Caco-2 (cell line): ENCODE results near the gene DNAI7. TPM values are rescaled to one million over a fixed set of nuclear protein-coding genes. Genes with fewer than 3 reads are reported as not detected.

Experiments used
- BruUV-seq: library from RNA; stranded (reverse); fragments of 400-500 nt; replicated peaks from 2 replicates; lab custom pipeline; 2021; lab: Mats Ljungman, UMichigan
- CTCF ChIA-PET: fragments of 300-600 bp; sonication (Branson Sonifier 250); formaldehyde crosslinking; loops from one replicate; lab custom pipeline; 2022; ENCODE audit warnings: antibody characterized with exemption; lab: Charles Lee
- POLR2A ChIA-PET: fragments of 300-600 bp; sonication (Branson Sonifier 250); formaldehyde crosslinking; loops from one replicate; lab custom pipeline; 2022; ENCODE audit warnings: antibody characterized with exemption; lab: Charles Lee
- DNase-seq, 2 experiments: peaks; one replicate each; pipeline versions ENCODE4 v3.0.0 to v3.0.0-alpha.2; 2020 to 2022
- H3K27me3 ChIP-seq: replicated peaks from 2 replicates; pipeline ENCODE4 v1.6.0; 2011; ENCODE audit warnings: low read length; ENCODE audit not compliant: control insufficient read depth, insufficient read depth
- H3K36me3 ChIP-seq: 2 replicates; pipeline ENCODE4 v1.5.1; 2011; ENCODE audit warnings: low read length; ENCODE audit not compliant: control insufficient read depth, insufficient read depth
- H3K4me1 ChIP-seq: fragments of 250-450 bp; sonication (Bioruptor Pico); 2 replicates; pipeline ENCODE4 v1.5.1; 2020; ENCODE audit warnings: mild to moderate bottlenecking
- H3K4me3 ChIP-seq: 2 replicates; pipeline ENCODE4 v1.5.1; 2011; ENCODE audit warnings: low read depth, mild to moderate bottlenecking, control low read depth, low read length
- H3K9me3 ChIP-seq: fragments of 250-450 bp; sonication (Bioruptor Pico); 2 replicates; pipeline ENCODE4 v1.5.1; 2020; ENCODE audit warnings: mild to moderate bottlenecking, moderate library complexity
- H3K27ac Mint-ChIP-seq: one replicate; pipeline ENCODE4 v1.8.0; 2022; ENCODE audit warnings: mixed read lengths; ENCODE audit not compliant: unreplicated experiment
- H3K27me3 Mint-ChIP-seq: one replicate; pipeline ENCODE4 v1.8.0; 2022; ENCODE audit warnings: mixed read lengths; ENCODE audit not compliant: insufficient read depth, unreplicated experiment
- H3K36me3 Mint-ChIP-seq: one replicate; pipeline ENCODE4 v1.8.0; 2022; ENCODE audit warnings: mild to moderate bottlenecking, mixed read lengths; ENCODE audit not compliant: insufficient read depth, unreplicated experiment
- H3K4me1 Mint-ChIP-seq: one replicate; pipeline ENCODE4 v1.8.0; 2022; ENCODE audit warnings: low read depth, mixed read lengths; ENCODE audit not compliant: unreplicated experiment
- H3K4me3 Mint-ChIP-seq: one replicate; pipeline ENCODE4 v1.8.0; 2022; ENCODE audit warnings: mild to moderate bottlenecking, moderate library complexity, mixed read lengths; ENCODE audit not compliant: unreplicated experiment
- H3K9me3 Mint-ChIP-seq: one replicate; pipeline ENCODE4 v1.8.0; 2022; ENCODE audit warnings: mixed read lengths; ENCODE audit not compliant: unreplicated experiment
- intact Hi-C: fragments of 100-400 bp; cut with micrococcal nuclease; formaldehyde crosslinking; loops from one replicate; pipeline ENCODE4 v1.10.0; 2022; ENCODE audit not compliant: unreplicated experiment
- total RNA-seq: library from RNA; stranded (reverse); gene quantifications from 2 replicates; pipeline ENCODE4 v1.2.3, GENCODE V29; 2022
- TF ChIP-seq, protein P1 (sequence below), 2 experiments: fragments of 200-600 bp in 1 of 2; IDR thresholded peaks; 1 replicate in 1 of 2; 2 replicates in 1 of 2; pipeline versions ENCODE4 v1.5.1 to v1.8.0; 2011 to 2022; ENCODE audit warnings: antibody characterized with exemption in 1 of 2, control low read depth in 1 of 2, inconsistent platforms in 1 of 2, low read depth in 1 of 2, low read length in 1 of 2, mild to moderate bottlenecking in 1 of 2, moderate library complexity in 1 of 2; ENCODE audit not compliant: insufficient read depth in 1 of 2, severe bottlenecking in 1 of 2, unreplicated experiment in 1 of 2

Gene DNAI7
- total RNA-seq, 1 experiment from 2014 or later, result 0.66 TPM

DNA sequence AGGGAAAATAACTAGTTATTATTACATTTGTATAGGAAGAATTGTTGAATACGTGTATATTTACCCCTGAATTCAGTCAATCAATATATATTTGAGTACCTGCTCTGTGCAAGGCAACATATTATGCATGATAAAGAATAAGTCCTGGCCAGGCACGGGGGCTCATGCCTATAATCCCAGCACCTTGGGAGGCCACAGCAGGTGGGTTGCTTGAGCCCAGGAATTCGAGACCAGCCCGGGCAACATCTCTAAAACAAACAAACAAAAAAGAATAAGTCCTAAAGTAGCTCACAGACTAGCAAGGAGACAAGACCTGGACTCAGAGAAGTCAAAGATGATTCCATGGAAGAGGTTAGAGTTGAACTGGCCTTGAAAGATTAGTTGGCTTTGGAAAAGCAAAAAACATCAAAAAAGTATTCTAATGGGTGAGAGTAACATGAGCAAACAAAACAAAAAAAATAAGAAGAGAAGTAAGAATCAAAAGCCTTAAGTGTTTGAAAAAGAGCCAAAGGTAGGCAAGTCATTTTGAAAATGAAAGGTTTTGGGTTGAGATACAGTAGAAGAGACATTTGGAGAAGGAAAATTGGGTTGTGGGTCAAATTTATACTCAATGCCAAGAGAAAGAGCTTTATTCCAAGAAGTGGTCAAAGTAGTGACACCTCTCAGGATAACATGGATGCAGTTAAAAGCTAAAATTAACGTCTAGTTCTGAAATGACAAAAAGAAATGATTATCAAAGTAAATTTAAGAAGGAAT is 130.9 kb downstream of the DNAI7 start:
- Mint-ChIP-seq H3K9me3 (no peaks in the 10 kb centered on the region), H3K36me3 (peaks cover 4% of the 10 kb centered on the region), H3K27me3 (no peaks in the 10 kb centered on the region), H3K4me3 (no peak overlapping the region), H3K27ac (no peak overlapping the region), H3K4me1 (peaks cover 16% of the 10 kb centered on the region)
- CTCF ChIA-PET, result no interaction called here
- POLR2A ChIA-PET, result no interaction called here
- no TSS peak for BruUV-seq
- Histone ChIP-seq H3K27me3 (no peaks in the 10 kb centered on the region), H3K36me3 (no peaks in the 10 kb centered on the region), H3K4me1 (peaks cover 15% of the 10 kb centered on the region), H3K4me3 (no peak overlapping the region), H3K9me3 (no peaks in the 10 kb centered on the region)
- TF ChIP-seq, protein P1, sequence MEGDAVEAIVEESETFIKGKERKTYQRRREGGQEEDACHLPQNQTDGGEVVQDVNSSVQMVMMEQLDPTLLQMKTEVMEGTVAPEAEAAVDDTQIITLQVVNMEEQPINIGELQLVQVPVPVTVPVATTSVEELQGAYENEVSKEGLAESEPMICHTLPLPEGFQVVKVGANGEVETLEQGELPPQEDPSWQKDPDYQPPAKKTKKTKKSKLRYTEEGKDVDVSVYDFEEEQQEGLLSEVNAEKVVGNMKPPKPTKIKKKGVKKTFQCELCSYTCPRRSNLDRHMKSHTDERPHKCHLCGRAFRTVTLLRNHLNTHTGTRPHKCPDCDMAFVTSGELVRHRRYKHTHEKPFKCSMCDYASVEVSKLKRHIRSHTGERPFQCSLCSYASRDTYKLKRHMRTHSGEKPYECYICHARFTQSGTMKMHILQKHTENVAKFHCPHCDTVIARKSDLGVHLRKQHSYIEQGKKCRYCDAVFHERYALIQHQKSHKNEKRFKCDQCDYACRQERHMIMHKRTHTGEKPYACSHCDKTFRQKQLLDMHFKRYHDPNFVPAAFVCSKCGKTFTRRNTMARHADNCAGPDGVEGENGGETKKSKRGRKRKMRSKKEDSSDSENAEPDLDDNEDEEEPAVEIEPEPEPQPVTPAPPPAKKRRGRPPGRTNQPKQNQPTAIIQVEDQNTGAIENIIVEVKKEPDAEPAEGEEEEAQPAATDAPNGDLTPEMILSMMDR (IDR thresholded peaks at IDR 0.05; ENCODE audit: insufficient read depth in 1 of 2, low read depth in 1 of 2, low read length in 1 of 2, severe bottlenecking in 1 of 2, unreplicated experiment in 1 of 2), result no peak
- DNase-seq, result no peak
- intact Hi-C loops, result no loop called here

DNA sequence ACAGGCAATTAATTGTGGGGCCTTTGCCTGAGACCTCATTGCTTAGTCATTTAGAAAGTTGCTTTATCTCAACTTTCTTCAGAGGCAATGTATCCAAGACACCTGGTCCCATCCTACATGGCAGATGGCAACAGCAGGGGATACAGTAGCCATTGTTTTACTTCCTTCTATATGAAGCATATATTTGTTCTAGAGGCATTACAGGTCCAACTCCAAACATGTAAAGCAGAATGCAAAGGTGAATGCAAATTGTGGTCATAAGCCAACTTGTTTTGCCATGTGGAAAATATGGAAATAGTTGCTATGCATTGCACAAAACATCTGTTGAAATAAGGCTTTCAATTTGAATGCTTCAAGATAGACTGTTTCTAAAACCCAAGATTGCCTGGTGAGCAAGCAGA is 136.3 kb downstream of the DNAI7 start:
- H3K27ac Mint-ChIP-seq, result no peak overlapping the region
- Histone ChIP-seq H3K4me1 (no peaks in the 10 kb centered on the region), H3K9me3 (no peaks in the 10 kb centered on the region), H3K36me3 (no peaks in the 10 kb centered on the region), H3K27me3 (no peaks in the 10 kb centered on the region), H3K4me3 (no peak overlapping the region)
- H3K4me1 Mint-ChIP-seq, result peaks cover 11% of the 10 kb centered on the region
- TF ChIP-seq, protein P1 (IDR thresholded peaks at IDR 0.05; ENCODE audit: insufficient read depth in 1 of 2, low read depth in 1 of 2, low read length in 1 of 2, severe bottlenecking in 1 of 2, unreplicated experiment in 1 of 2), result no peak
- no peaks in the 10 kb centered on the region for H3K9me3 Mint-ChIP-seq
- no TSS peak for BruUV-seq
- CTCF ChIA-PET, result no interaction called here
- POLR2A ChIA-PET, result no interaction called here
- intact Hi-C loops, result no loop called here
- no peak for DNase-seq
- no peaks in the 10 kb centered on the region for H3K27me3 Mint-ChIP-seq
- no peak overlapping the region for H3K4me3 Mint-ChIP-seq
- no peaks in the 10 kb centered on the region for H3K36me3 Mint-ChIP-seq

Other genes with a start within 250 kb of the DNAI7 start
- 391 and 432 TPM in 2 replicates for gene BCAT1, start 246.1 kb downstream of the DNAI7 start, total RNA-seq
- 9.5 and 10.2 TPM in 2 replicates for gene ETFRF1, start 77 bp upstream of the DNAI7 start, total RNA-seq
- gene KRAS, start 55.8 kb upstream of the DNAI7 start, total RNA-seq, result 162 and 179 TPM in 2 replicates